Fibroblast of pulmonary artery (primary cell): ENCODE results near the gene CDH24.

ENCODE experiments used
- DNase-seq: peaks from one replicate; pipeline ENCODE4 v3.0.0-alpha.2; 2010; ENCODE audit warnings: low read depth
- H3K4me3 ChIP-seq: replicated peaks from 2 replicates; pipeline ENCODE4 v1.5.1; 2011; ENCODE audit warnings: low read depth, mild to moderate bottlenecking, control low read depth, low read length, moderate library complexity
- TF ChIP-seq, protein P1 (sequence below): IDR thresholded peaks from 2 replicates; pipeline ENCODE4 v1.5.1; 2011; ENCODE audit warnings: mild to moderate bottlenecking, control low read depth, low read length, inconsistent platforms; ENCODE audit errors: missing control alignments

The CDH24 gene

DNA sequence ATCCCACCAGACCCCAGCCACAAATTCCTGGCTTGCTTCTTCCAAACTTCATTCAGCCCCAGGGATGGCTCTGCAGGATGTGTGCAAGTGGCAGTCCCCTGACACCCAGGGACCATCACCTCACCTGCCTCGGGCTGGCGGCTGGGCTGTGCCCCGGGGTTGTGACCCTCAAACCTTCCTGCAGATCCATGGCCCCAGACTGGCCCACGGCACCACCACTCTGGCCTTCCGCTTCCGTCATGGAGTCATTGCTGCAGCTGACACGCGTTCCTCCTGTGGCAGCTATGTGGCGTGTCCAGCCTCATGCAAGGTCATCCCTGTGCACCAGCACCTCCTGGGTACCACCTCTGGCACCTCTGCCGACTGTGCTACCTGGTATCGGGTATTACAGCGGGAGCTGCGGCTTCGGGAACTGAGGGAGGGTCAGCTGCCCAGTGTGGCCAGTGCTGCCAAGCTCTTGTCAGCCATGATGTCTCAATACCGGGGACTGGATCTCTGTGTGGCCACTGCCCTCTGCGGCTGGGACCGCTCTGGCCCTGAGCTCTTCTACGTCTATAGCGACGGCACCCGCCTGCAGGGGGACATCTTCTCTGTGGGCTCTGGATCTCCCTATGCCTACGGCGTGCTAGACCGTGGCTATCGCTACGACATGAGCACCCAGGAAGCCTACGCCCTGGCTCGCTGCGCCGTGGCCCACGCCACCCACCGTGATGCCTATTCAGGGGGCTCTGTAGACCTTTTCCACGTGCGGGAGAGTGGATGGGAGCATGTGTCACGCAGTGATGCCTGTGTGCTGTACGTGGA is 15.0 kb downstream of the CDH24 start, which contains the start of gene PSMB11:
PSMB11 (plus strand) TSS at position 51 of the 804 bp plus-strand sequence; CDS start at position 65, 14 bp downstream.
- TF ChIP-seq, protein P1, sequence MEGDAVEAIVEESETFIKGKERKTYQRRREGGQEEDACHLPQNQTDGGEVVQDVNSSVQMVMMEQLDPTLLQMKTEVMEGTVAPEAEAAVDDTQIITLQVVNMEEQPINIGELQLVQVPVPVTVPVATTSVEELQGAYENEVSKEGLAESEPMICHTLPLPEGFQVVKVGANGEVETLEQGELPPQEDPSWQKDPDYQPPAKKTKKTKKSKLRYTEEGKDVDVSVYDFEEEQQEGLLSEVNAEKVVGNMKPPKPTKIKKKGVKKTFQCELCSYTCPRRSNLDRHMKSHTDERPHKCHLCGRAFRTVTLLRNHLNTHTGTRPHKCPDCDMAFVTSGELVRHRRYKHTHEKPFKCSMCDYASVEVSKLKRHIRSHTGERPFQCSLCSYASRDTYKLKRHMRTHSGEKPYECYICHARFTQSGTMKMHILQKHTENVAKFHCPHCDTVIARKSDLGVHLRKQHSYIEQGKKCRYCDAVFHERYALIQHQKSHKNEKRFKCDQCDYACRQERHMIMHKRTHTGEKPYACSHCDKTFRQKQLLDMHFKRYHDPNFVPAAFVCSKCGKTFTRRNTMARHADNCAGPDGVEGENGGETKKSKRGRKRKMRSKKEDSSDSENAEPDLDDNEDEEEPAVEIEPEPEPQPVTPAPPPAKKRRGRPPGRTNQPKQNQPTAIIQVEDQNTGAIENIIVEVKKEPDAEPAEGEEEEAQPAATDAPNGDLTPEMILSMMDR: no peak
- H3K4me3 ChIP-seq: no peak within 1 kb of the TSS
- no peak for DNase-seq

DNA sequence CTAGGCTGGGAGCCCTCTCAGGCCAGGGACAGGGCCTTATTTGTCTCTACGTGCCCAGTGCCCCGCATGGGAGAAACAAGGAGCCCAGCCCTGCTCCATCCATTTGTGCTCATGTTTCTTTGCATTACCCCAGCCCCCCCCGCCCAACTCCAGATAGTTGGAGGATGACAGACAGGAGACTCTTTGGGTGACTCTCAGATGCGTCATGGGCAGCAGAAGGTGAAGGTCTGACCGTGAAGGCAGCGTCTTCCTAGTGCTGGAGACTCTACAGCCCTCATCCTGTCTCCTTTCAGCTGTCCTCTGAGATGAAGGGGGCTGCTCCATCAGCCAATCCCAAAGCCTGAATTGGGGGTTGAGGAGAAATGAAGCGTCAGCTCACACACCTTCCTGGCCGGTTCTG is 15.6 kb downstream of the CDH24 start:
- H3K4me3 ChIP-seq: no peak overlapping the region
- TF ChIP-seq, protein P1: no peak
- DNase-seq: no peak

DNA sequence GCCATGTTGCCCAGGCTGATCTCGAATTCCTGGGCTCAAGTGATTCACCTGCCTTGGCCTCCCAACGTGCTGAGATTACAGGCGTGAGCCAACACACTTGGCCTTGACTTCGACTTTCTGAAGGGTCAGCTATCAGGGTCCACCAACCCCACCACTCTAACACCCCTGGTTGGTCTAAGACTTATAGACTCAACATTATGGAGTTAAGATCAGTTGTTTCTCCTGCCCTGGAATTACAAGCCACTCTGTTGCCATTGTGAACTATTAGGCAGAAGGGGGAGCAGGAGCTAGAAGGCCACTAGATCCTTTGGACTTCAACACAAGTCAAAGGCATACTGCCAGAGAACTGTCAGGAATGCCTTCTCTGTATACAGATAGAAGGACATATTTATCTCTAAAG is 17.2 kb downstream of the CDH24 start:
- no peak for DNase-seq
- H3K4me3 ChIP-seq: no peak overlapping the region
- TF ChIP-seq, protein P1: no peak

DNA sequence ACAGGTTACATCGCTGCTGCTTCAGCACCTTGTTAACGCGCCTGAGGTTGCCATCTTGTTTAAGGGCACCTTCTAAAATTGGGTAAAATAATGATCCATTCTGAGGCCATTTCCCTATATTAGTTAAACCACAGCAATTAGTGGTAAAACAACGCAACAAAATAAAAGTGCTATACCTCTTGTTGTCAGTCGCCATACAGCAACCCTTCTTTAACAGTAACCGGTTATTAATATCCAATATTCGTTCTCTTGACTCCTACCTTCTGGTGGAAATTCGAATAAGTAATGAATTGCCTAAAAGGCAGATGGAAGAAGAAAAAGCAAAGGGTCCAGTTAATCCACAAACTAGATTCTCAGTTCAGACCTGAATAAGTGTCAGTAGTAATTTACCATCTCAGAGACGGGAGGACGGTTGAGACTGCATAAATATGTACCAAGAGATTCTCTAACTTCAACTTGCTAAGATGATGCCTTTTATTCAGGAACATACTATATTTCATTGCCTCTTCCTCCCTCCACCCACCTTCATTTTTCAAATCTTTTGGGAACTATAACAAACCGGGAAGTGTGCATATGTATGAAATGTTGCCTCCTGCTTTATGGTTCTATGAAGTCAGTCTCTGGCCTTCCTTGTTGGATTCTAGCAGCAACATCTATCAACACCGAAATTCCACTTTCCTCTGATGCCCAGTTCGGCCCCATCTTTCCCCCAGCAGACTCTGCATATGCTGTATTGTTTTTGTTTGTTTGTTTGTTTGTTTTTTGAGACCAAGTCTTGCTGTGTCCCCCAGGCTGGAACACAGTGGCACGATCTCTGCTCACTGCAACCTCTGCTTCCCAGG is 21.8 kb downstream of the CDH24 start:
- no peak for DNase-seq
- TF ChIP-seq, protein P1: no peak
- H3K4me3 ChIP-seq: peak overlapping the region; percentile 95

DNA sequence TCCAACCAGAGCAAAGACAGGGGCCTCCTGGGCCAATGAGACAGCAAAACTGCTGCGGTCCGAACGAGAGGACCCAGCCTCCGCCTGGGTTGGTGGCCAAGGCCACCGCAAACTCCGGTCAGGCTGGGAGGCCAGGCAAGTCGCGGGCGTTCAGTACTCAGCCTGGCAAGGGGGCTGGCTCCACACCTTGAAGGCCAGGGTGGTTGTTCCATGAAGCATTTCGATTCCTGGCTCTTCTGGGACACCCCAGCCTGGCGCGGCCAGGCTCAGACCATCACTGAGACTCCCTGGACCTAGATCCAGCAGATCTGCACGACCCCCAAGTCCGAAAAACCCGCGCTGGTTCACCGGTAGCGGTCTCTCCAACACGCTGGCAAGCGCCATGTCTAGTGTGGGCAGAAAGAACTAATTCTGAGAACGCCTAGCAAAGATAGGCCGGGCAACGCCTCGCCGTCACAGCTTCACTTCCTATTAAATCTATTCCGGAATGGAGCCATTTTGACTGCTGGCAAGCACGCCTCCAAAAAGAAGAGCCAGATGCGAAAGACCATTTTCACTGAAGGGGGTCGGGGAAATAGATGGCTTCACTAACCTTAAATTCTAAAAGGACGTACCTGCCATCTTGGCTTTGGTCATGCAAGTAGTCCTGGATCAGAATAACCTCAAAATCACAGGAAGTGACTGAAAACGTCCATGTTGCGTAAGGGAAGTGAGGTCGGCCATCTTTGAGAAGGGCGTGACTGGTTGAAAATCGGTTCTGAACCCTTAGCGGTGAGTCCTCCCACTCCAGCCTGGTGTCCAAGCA is 22.6 kb downstream of the CDH24 start, which contains the start of gene PSMB5:
PSMB5 (minus strand) TSS at position 403 of the 805 bp plus-strand sequence; CDS start at position 384, 19 bp downstream.
- peak; percentile 97 for DNase-seq
- peak within 1 kb of the TSS; percentile 95 for H3K4me3 ChIP-seq
- TF ChIP-seq, protein P1: no peak

GRCh38 chr14:23033801-23034497 is 23.4 kb downstream of the CDH24 start:
- no peak for DNase-seq
- H3K4me3 ChIP-seq: peak overlapping the region; percentile 95
- TF ChIP-seq, protein P1: no peak
